Superior temporal gyrus (tissue), 1 donor: ENCODE measurements around the gene USP17L21.
"Not testable (repeated sequence)": the region's sequence is repeated elsewhere in the genome, so short reads cannot be mapped to it uniquely, and the experiment has no call there.

Experiments used
- DNase-seq: peaks from one replicate; pipeline ENCODE4 v3.0.0-alpha.2; 2016; ENCODE audit errors: extremely low spot score

USP17L21 gene

GRCh38 chr4:9262572-9262971 lies at the start of gene USP17L21:
Gene USP17L21, plus strand, starts transcription at chr4:9262872. Its CDS starts 0 bp downstream, at chr4:9262872.
- not testable (repeated sequence) for DNase-seq

- not testable (repeated sequence) for DNase-seq
Observed at GRCh38 chr4:9214701-9215100, 48.0 kb upstream of the USP17L21 start.

- not testable (repeated sequence) for DNase-seq
Observed at GRCh38 chr4:9215105-9215504, 47.6 kb upstream of the USP17L21 start, which contains the start of gene USP17L11. Gene USP17L11, plus strand, starts transcription at chr4:9215405. Its CDS starts 0 bp downstream, at chr4:9215405.

GRCh38 chr4:9219852-9220251 lies 42.8 kb upstream of the USP17L21 start, which contains the start of gene USP17L12:
Gene USP17L12, plus strand, starts transcription at chr4:9220152. Its CDS starts 0 bp downstream, at chr4:9220152.
- DNase-seq: not testable (repeated sequence)

GRCh38 chr4:9224596-9224995 lies 38.1 kb upstream of the USP17L21 start, which contains the start of gene USP17L13:
Gene USP17L13, plus strand, starts transcription at chr4:9224896. Its CDS starts 0 bp downstream, at chr4:9224896.
- DNase-seq: not testable (repeated sequence)

GRCh38 chr4:9230249-9230648 lies 32.4 kb upstream of the USP17L21 start:
- not testable (repeated sequence) for DNase-seq

- not testable (repeated sequence) for DNase-seq
Observed at GRCh38 chr4:9234085-9234484, 28.6 kb upstream of the USP17L21 start, which contains the start of gene USP17L15. Gene USP17L15, plus strand, starts transcription at chr4:9234385. Its CDS starts 0 bp downstream, at chr4:9234385.

GRCh38 chr4:9238461-9238860 lies 24.2 kb upstream of the USP17L21 start:
- DNase-seq: not testable (repeated sequence)

- not testable (repeated sequence) for DNase-seq
Observed at GRCh38 chr4:9243579-9243978, 19.1 kb upstream of the USP17L21 start, which contains the start of gene USP17L17. Gene USP17L17, plus strand, starts transcription at chr4:9243879. Its CDS starts 0 bp downstream, at chr4:9243879.

- peak; percentile 1 for DNase-seq
Observed at GRCh38 chr4:9247953-9248680, 14.6 kb upstream of the USP17L21 start, which contains the start of gene USP17L18. Gene USP17L18, plus strand, starts transcription at chr4:9248630. Its CDS starts 0 bp downstream, at chr4:9248630.

- not testable (repeated sequence) for DNase-seq
Observed at GRCh38 chr4:9253078-9253477, 9.6 kb upstream of the USP17L21 start, which contains the start of gene USP17L19. Gene USP17L19, plus strand, starts transcription at chr4:9253378. Its CDS starts 0 bp downstream, at chr4:9253378.

GRCh38 chr4:9257824-9258223 lies 4.8 kb upstream of the USP17L21 start, which contains the start of gene USP17L20:
Gene USP17L20, plus strand, starts transcription at chr4:9258124. Its CDS starts 0 bp downstream, at chr4:9258124.
- not testable (repeated sequence) for DNase-seq

- DNase-seq: not testable (repeated sequence)
Observed at GRCh38 chr4:9267319-9267718, 4.6 kb downstream of the USP17L21 start, which contains the start of gene USP17L22. Gene USP17L22, plus strand, starts transcription at chr4:9267619. Its CDS starts 0 bp downstream, at chr4:9267619.

- DNase-seq: not testable (repeated sequence)
Observed at GRCh38 chr4:9271719-9272118, 9.0 kb downstream of the USP17L21 start.
